MM.1S (cell line): ENCODE data around the gene ADAR.

Experiments used
- DNase-seq: peaks from one replicate; pipeline ENCODE4 v3.0.0-alpha.2; 2015
- H2AFZ ChIP-seq: fragments of 300-600 bp; sonication (generic); 2 replicates; pipeline ENCODE4 v1.6.0; 2016; ENCODE audit warnings: antibody characterized with exemption, low read length
- H3F3A ChIP-seq: fragments of 300-600 bp; sonication (generic); 2 replicates; pipeline ENCODE4 v1.6.1; 2016; ENCODE audit warnings: mild to moderate bottlenecking, antibody characterized with exemption, low read length, moderate library complexity, mixed read lengths; ENCODE audit not compliant: insufficient read depth
- H3K27ac ChIP-seq: fragments of 300-600 bp; sonication (generic); 2 replicates; pipeline ENCODE4 v1.5.1; 2016; ENCODE audit warnings: mild to moderate bottlenecking, low read length
- H3K27me3 ChIP-seq: fragments of 300-600 bp; sonication (generic); replicated peaks from 2 replicates; pipeline ENCODE4 v1.6.0; 2016; ENCODE audit warnings: low read length; ENCODE audit not compliant: insufficient read depth
- H3K36me3 ChIP-seq: fragments of 300-600 bp; sonication (generic); replicated peaks from 2 replicates; pipeline ENCODE4 v1.6.1; 2016; ENCODE audit warnings: mild to moderate bottlenecking, low read length, mixed read lengths; ENCODE audit not compliant: insufficient read depth
- H3K4me1 ChIP-seq: fragments of 300-600 bp; sonication (generic); 2 replicates; pipeline ENCODE4 v1.6.1; 2016; ENCODE audit warnings: low read length, mixed read lengths
- H3K4me2 ChIP-seq: fragments of 300-600 bp; sonication (generic); 2 replicates; pipeline ENCODE4 v1.6.0; 2016; ENCODE audit warnings: low read depth, low read length
- H3K4me3 ChIP-seq: fragments of 300-600 bp; sonication (generic); 2 replicates; pipeline ENCODE4 v1.5.1; 2016; ENCODE audit warnings: low read length, mixed read lengths
- H3K79me2 ChIP-seq: fragments of 300-600 bp; sonication (generic); 2 replicates; pipeline ENCODE4 v1.6.1; 2016; ENCODE audit warnings: mixed run types, low read length, mixed read lengths
- H3K9ac ChIP-seq: fragments of 300-600 bp; sonication (generic); 2 replicates; pipeline ENCODE4 v1.6.1; 2016; ENCODE audit warnings: low read length, mixed read lengths
- H3K9me2 ChIP-seq: fragments of 300-600 bp; sonication (generic); replicated peaks from 2 replicates; pipeline ENCODE4 v1.6.1; 2016; ENCODE audit warnings: mild to moderate bottlenecking, low read length, mixed read lengths; ENCODE audit not compliant: insufficient read depth
- H3K9me3 ChIP-seq: fragments of 300-600 bp; sonication (generic); replicated peaks from 2 replicates; pipeline ENCODE4 v1.6.1; 2016; ENCODE audit warnings: mild to moderate bottlenecking, low read length, mixed read lengths; ENCODE audit not compliant: insufficient read depth
- H4K20me1 ChIP-seq: fragments of 300-600 bp; sonication (generic); 2 replicates; pipeline ENCODE4 v1.6.1; 2016; ENCODE audit warnings: mild to moderate bottlenecking, low read length, moderate library complexity, mixed read lengths; ENCODE audit not compliant: insufficient read depth
- EZH2 ChIP-seq: fragments of 300-600 bp; sonication (generic); optimal IDR thresholded peaks from 2 replicates; pipeline ENCODE3; 2017; ENCODE audit warnings: low read depth, mild to moderate bottlenecking, antibody characterized with exemption, low read length, mixed read lengths
- EZH2phosphoT487 ChIP-seq: fragments of 300-600 bp; sonication (generic); IDR thresholded peaks from 2 replicates; pipeline ENCODE4 v1.6.1; 2018; ENCODE audit warnings: antibody characterized with exemption, low read length
- TF ChIP-seq, protein P1 (sequence below): fragments of 300-600 bp; sonication (generic); IDR thresholded peaks from 2 replicates; pipeline ENCODE4 v1.5.1; 2016; ENCODE audit warnings: antibody characterized with exemption, low read length, mixed read lengths

Gene ADAR

DNA sequence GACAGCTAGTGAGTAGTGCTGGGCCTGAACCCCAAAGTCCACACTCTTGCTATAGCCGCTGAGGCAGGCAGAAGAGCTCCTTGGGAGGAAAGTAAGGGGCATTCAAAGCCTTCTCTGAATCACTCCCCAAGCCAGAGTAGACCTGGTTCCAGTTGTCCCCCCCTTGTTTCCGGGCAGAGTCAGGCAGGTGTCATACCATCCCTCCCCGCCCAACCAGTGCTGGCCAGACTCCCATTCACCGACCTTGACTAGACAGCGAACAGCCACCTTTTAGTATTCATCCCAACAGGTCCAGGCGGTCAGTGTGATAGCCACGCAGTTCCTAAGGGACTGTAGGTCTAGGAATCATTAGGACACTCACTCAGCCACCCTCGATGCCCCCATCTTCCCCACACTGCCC lies 28.6 kb downstream of the ADAR start:
- Histone ChIP-seq H3K79me2 (0 out of 2 replicates have a peak, but pooled peaks cover 6% of the 10 kb centered on the region), H4K20me1 (no peaks in the 10 kb centered on the region), H3K4me3 (no peak overlapping the region), H2AFZ (no peak overlapping the region), H3K27ac (no peak overlapping the region), H3K9me2 (no peaks in the 10 kb centered on the region), H3K27me3 (no peaks in the 10 kb centered on the region), H3K36me3 (peaks cover 26% of the 10 kb centered on the region), H3F3A (peaks cover 12% of the 10 kb centered on the region), H3K9ac (no peak overlapping the region), H3K4me2 (no peak overlapping the region), H3K9me3 (no peaks in the 10 kb centered on the region), H3K4me1 (peaks cover 25% of the 10 kb centered on the region)
- TF ChIP-seq, protein P1, sequence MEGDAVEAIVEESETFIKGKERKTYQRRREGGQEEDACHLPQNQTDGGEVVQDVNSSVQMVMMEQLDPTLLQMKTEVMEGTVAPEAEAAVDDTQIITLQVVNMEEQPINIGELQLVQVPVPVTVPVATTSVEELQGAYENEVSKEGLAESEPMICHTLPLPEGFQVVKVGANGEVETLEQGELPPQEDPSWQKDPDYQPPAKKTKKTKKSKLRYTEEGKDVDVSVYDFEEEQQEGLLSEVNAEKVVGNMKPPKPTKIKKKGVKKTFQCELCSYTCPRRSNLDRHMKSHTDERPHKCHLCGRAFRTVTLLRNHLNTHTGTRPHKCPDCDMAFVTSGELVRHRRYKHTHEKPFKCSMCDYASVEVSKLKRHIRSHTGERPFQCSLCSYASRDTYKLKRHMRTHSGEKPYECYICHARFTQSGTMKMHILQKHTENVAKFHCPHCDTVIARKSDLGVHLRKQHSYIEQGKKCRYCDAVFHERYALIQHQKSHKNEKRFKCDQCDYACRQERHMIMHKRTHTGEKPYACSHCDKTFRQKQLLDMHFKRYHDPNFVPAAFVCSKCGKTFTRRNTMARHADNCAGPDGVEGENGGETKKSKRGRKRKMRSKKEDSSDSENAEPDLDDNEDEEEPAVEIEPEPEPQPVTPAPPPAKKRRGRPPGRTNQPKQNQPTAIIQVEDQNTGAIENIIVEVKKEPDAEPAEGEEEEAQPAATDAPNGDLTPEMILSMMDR, result no peak
- TF ChIP-seq EZH2, result no peak
- TF ChIP-seq EZH2phosphoT487, result no peak
- DNase-seq, result no peak

DNA sequence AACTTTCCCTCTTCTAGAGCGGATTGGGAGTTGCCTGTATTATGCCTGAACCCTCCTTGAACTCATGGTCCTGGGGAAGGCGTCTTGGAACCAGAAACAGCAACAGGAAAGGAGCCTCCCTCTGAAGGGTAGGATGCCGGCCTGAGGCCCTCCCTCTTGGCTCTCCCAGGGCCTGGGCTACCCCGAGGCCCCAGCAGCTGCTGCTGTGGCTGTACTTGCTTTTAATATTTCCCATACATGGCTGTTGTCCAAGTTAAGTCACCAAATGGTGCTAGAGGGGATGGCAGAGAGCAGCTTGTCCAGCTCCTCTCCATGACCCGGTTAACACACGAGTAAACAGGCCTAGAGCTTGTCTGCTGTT lies 29.9 kb downstream of the ADAR start:
- Histone ChIP-seq H2AFZ (no peak overlapping the region), H3K79me2 (0 out of 2 replicates have a peak, but pooled peaks cover 4% of the 10 kb centered on the region), H3K36me3 (peaks cover 18% of the 10 kb centered on the region), H3K9ac (no peak overlapping the region), H3K4me2 (no peak overlapping the region), H3F3A (peaks cover 5% of the 10 kb centered on the region; the same call in 1 of the 2 replicates), H3K9me3 (no peaks in the 10 kb centered on the region), H3K9me2 (no peaks in the 10 kb centered on the region), H3K4me1 (peaks cover 12% of the 10 kb centered on the region; the same call in 1 of the 2 replicates), H4K20me1 (no peaks in the 10 kb centered on the region), H3K4me3 (no peak overlapping the region), H3K27me3 (no peaks in the 10 kb centered on the region), H3K27ac (no peak overlapping the region)
- TF ChIP-seq, protein P1, result no peak
- TF ChIP-seq EZH2phosphoT487 (no peak), EZH2 (no peak)
- DNase-seq, result no peak

DNA sequence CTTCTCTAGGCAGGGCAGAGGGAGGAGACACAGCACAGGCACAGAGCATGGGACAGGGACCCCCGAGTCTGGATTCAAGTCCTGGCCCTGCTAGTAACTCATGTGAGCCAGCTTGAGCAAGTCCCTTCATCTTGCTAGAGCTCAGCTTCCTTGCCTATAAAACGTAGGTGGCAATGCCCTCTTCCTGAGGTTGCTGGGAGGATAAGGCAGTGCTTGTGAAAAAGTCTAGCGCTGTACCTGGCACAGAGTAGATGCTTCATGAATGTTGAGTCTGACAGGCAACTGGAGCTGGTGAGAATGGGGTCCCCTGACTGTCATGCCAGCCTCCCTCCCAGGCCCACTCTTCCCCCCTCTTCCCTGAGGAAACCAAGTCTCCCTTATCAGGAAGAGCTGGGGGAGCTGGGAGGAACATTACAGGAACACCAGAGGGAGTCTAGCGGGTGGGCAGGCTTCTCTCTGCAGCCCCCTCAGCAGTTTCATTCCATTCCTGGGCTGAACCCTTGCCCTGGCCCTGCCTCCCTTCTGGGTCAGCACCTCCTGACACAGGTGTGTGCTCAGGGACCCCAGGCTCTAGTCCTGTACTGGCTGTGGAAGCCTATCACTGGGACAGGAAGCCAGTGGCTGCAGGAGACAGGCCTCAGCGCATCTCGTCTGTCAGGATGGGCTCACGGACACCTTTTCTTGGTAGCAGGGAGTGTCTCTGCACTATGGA lies 30.5 kb downstream of the ADAR start:
- no peaks in the 10 kb centered on the region for H3K9me3 ChIP-seq
- DNase-seq, result no peak
- peaks cover 5% of the 10 kb centered on the region; the same call in 1 of the 2 replicates for H3F3A ChIP-seq
- H3K4me2 ChIP-seq, result no peak overlapping the region
- H3K36me3 ChIP-seq, result peaks cover 15% of the 10 kb centered on the region
- no peaks in the 10 kb centered on the region for H4K20me1 ChIP-seq
- no peaks in the 10 kb centered on the region for H3K27me3 ChIP-seq
- TF ChIP-seq, protein P1, result no peak
- TF ChIP-seq EZH2, result no peak
- TF ChIP-seq EZH2phosphoT487, result no peak
- H3K9me2 ChIP-seq, result no peaks in the 10 kb centered on the region
- H3K27ac ChIP-seq, result no peak overlapping the region
- no peak overlapping the region for H3K4me3 ChIP-seq
- H3K79me2 ChIP-seq, result 0 out of 2 replicates have a peak, but pooled peaks cover 4% of the 10 kb centered on the region
- peaks cover 7% of the 10 kb centered on the region; the same call in 1 of the 2 replicates for H3K4me1 ChIP-seq
- H3K9ac ChIP-seq, result no peak overlapping the region
- H2AFZ ChIP-seq, result no peak overlapping the region
